DMS79 treated with DMSO at 0.1 percent for 48 hours (cell line): ENCODE measurements around the gene USP17L12.
"Not testable (repeated sequence)": the region's sequence is repeated elsewhere in the genome, so short reads cannot be mapped to it uniquely, and the experiment has no call there.

ENCODE experiments used
- DNase-seq: peaks from one replicate; lab custom pipeline; 2025; lab: John Stamatoyannopoulos, UW

USP17L12 gene, protein sequence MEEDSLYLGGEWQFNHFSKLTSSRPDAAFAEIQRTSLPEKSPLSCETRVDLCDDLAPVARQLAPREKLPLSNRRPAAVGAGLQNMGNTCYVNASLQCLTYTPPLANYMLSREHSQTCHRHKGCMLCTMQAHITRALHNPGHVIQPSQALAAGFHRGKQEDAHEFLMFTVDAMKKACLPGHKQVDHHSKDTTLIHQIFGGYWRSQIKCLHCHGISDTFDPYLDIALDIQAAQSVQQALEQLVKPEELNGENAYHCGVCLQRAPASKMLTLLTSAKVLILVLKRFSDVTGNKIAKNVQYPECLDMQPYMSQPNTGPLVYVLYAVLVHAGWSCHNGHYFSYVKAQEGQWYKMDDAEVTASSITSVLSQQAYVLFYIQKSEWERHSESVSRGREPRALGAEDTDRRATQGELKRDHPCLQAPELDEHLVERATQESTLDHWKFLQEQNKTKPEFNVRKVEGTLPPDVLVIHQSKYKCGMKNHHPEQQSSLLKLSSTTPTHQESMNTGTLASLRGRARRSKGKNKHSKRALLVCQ

DNA sequence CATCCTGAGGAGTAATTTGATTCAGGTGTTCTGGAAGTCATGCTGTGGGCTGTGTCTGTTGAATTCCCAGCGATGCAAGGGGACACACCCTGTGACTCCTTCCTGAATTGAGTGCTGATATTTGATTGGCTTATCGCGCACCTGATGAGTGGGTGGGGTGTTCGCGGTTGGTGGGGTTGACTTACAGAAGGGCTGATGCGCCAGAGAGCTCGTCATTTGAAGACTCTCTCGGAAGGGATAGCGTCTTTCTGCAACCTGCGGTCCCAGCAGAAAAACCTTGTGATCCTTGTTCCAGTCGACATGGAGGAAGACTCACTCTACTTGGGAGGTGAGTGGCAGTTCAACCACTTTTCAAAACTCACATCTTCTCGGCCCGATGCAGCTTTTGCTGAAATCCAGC, at the start of gene USP17L12:
TSS of gene USP17L12 (plus strand) at position 301 of the 400 bp plus-strand sequence. CDS start at position 301, 0 bp downstream.
- not testable (repeated sequence) for DNase-seq

GRCh38 chr4:9210357-9210756, 9.6 kb upstream of the USP17L12 start, which contains the start of gene USP17L10:
Gene USP17L10 (plus strand): TSS chr4:9210657. CDS start chr4:9210657, 0 bp downstream.
- DNase-seq, result not testable (repeated sequence)

DNA sequence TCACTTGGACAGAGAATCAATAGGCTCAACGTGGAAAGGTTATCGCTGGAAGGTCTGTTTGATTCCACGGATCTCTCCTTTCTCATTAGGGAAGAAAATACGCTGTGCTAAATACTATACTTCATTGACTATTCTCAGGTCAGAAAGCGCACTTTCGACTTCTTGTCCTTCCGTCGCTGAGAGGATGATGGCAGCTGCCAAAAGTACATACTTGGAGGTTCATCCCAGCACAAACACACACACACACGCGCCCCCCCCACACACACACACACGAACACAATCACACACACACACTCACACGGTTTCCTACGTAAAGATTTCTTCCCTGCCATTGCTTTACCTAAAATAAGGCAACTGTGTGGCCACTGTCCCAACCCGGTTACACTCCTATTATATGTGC, 5.3 kb upstream of the USP17L12 start:
- not testable (repeated sequence) for DNase-seq

GRCh38 chr4:9215105-9215504, 4.8 kb upstream of the USP17L12 start, which contains the start of gene USP17L11:
Gene USP17L11 (plus strand): TSS chr4:9215405. CDS start chr4:9215405, 0 bp downstream.
- DNase-seq, result not testable (repeated sequence)

- DNase-seq, result not testable (repeated sequence)
These were observed 4.6 kb downstream of the USP17L12 start, which contains the start of gene USP17L13 for GRCh38 chr4:9224596-9224995. Gene USP17L13 (plus strand): TSS chr4:9224896. CDS start chr4:9224896, 0 bp downstream.

DNA sequence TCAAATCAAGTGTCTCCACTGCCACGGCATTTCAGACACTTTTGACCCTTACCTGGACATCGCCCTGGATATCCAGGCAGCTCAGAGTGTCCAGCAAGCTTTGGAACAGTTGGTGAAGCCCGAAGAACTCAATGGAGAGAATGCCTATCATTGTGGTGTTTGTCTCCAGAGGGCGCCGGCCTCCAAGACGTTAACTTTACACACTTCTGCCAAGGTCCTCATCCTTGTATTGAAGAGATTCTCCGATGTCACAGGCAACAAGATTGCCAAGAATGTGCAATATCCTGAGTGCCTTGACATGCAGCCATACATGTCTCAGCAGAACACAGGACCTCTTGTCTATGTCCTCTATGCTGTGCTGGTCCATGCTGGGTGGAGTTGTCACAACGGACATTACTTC, 10.3 kb downstream of the USP17L12 start:
- DNase-seq, result not testable (repeated sequence)

- DNase-seq, result not testable (repeated sequence)
These were observed 14.1 kb downstream of the USP17L12 start, which contains the start of gene USP17L15 for GRCh38 chr4:9234085-9234484. Gene USP17L15 (plus strand): TSS chr4:9234385. CDS start chr4:9234385, 0 bp downstream.

GRCh38 chr4:9238461-9238860, 18.5 kb downstream of the USP17L12 start:
- not testable (repeated sequence) for DNase-seq

GRCh38 chr4:9243579-9243978, 23.6 kb downstream of the USP17L12 start, which contains the start of gene USP17L17:
Gene USP17L17 (plus strand): TSS chr4:9243879. CDS start chr4:9243879, 0 bp downstream.
- not testable (repeated sequence) for DNase-seq

DNA sequence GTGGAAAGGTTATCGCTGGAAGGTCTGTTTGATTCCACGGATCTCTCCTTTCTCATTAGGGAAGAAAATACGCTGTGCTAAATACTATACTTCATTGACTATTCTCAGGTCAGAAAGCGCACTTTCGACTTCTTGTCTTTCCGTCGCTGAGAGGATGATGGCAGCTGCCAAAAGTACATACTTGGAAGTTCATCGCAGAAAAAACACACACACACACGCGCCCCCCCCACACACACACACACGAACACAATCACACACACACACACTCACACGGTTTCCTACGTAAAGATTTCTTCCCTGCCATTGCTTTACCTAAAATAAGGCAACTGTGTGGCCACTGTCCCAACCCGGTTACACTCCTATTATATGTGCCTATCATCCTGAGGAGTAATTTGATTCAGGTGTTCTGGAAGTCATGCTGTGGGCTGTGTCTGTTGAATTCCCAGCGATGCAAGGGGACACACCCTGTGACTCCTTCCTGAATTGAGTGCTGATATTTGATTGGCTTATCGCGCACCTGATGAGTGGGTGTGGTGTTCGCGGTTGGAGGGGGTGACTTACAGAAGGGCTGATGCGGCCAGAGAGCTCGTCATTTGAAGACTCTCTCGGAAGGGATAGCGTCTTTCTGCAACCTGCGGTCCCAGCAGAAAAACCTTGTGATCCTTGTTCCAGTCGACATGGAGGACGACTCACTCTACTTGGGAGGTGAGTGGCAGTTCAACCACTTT, 28.2 kb downstream of the USP17L12 start, which contains the start of gene USP17L18:
TSS of gene USP17L18 (plus strand) at position 678 of the 728 bp plus-strand sequence. CDS start at position 678, 0 bp downstream.
- not testable (repeated sequence) for DNase-seq

DNA sequence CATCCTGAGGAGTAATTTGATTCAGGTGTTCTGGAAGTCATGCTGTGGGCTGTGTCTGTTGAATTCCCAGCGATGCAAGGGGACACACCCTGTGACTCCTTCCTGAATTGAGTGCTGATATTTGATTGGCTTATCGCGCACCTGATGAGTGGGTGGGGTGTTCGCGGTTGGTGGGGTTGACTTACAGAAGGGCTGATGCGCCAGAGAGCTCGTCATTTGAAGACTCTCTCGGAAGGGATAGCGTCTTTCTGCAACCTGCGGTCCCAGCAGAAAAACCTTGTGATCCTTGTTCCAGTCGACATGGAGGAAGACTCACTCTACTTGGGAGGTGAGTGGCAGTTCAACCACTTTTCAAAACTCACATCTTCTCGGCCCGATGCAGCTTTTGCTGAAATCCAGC, 33.1 kb downstream of the USP17L12 start, which contains the start of gene USP17L19:
TSS of gene USP17L19 (plus strand) at position 301 of the 400 bp plus-strand sequence. CDS start at position 301, 0 bp downstream.
- DNase-seq, result not testable (repeated sequence)

DNA sequence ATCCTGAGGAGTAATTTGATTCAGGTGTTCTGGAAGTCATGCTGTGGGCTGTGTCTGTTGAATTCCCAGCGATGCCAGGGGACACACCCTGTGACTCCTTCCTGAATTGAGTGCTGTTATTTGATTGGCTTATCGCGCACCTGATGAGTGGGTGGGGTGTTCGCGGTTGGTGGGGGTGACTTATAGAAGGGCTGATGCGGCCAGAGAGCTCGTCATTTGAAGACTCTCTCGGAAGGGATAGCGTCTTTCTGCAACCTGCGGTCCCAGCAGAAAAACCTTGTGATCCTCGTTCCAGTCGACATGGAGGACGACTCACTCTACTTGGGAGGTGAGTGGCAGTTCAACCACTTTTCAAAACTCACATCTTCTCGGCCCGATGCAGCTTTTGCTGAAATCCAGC, 37.9 kb downstream of the USP17L12 start, which contains the start of gene USP17L20:
TSS of gene USP17L20 (plus strand) at position 301 of the 400 bp plus-strand sequence. CDS start at position 301, 0 bp downstream.
- DNase-seq, result not testable (repeated sequence)

DNA sequence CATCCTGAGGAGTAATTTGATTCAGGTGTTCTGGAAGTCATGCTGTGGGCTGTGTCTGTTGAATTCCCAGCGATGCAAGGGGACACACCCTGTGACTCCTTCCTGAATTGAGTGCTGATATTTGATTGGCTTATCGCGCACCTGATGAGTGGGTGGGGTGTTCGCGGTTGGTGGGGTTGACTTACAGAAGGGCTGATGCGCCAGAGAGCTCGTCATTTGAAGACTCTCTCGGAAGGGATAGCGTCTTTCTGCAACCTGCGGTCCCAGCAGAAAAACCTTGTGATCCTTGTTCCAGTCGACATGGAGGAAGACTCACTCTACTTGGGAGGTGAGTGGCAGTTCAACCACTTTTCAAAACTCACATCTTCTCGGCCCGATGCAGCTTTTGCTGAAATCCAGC, 42.6 kb downstream of the USP17L12 start, which contains the start of gene USP17L21:
TSS of gene USP17L21 (plus strand) at position 301 of the 400 bp plus-strand sequence. CDS start at position 301, 0 bp downstream.
- DNase-seq, result not testable (repeated sequence)

DNA sequence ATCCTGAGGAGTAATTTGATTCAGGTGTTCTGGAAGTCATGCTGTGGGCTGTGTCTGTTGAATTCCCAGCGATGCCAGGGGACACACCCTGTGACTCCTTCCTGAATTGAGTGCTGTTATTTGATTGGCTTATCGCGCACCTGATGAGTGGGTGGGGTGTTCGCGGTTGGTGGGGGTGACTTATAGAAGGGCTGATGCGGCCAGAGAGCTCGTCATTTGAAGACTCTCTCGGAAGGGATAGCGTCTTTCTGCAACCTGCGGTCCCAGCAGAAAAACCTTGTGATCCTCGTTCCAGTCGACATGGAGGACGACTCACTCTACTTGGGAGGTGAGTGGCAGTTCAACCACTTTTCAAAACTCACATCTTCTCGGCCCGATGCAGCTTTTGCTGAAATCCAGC, 47.4 kb downstream of the USP17L12 start, which contains the start of gene USP17L22:
TSS of gene USP17L22 (plus strand) at position 301 of the 400 bp plus-strand sequence. CDS start at position 301, 0 bp downstream.
- not testable (repeated sequence) for DNase-seq
